NCI-H2081 (cell line): Measurements from ENCODE around the gene MBD3.
"Not testable (repeated sequence)": the region's sequence is repeated elsewhere in the genome, so short reads cannot be mapped to it uniquely, and the experiment has no call there.

Experiments used
- DNase-seq, 2 experiments: peaks; one replicate each; lab custom pipeline; 2025; lab: John Stamatoyannopoulos, UW

Gene MBD3

GRCh38 chr19:1592755-1593500 is at the start of gene MBD3:
Gene MBD3 (minus strand): TSS chr19:1592865. CDS start chr19:1592631, 234 bp downstream.
- peak; percentile 92 to 94 for DNase-seq

- not testable (repeated sequence) for DNase-seq
Measured at GRCh38 chr19:1640893-1641448, 48.3 kb upstream of the MBD3 start.

GRCh38 chr19:1636325-1637236 is 43.9 kb upstream of the MBD3 start:
- DNase-seq, result no peak

GRCh38 chr19:1634938-1635243 is 42.2 kb upstream of the MBD3 start:
- DNase-seq, result no peak

- DNase-seq, result no peak
Measured at GRCh38 chr19:1634242-1634937, 41.7 kb upstream of the MBD3 start.

GRCh38 chr19:1633269-1633826 is 40.7 kb upstream of the MBD3 start:
- DNase-seq, result no peak

GRCh38 chr19:1632462-1633268 is 40.0 kb upstream of the MBD3 start:
- no peak for DNase-seq

- DNase-seq, result no peak
Measured at GRCh38 chr19:1631557-1632100, 39.0 kb upstream of the MBD3 start.

- no peak for DNase-seq
Measured at GRCh38 chr19:1630811-1631210, 38.1 kb upstream of the MBD3 start.

- no peak for DNase-seq
Measured at GRCh38 chr19:1630012-1630411, 37.3 kb upstream of the MBD3 start.

- no peak for DNase-seq
Measured at GRCh38 chr19:1629256-1629808, 36.7 kb upstream of the MBD3 start.

GRCh38 chr19:1627194-1627593 is 34.5 kb upstream of the MBD3 start:
- DNase-seq, result no peak

GRCh38 chr19:1626417-1627010 is 33.8 kb upstream of the MBD3 start:
- no peak for DNase-seq

- peak in 1 of 2 experiments; percentile 17 for DNase-seq
Measured at GRCh38 chr19:1624458-1624857, 31.8 kb upstream of the MBD3 start.

- no peak for DNase-seq
Measured at GRCh38 chr19:1622541-1622940, 29.9 kb upstream of the MBD3 start.

GRCh38 chr19:1622007-1622406 is 29.3 kb upstream of the MBD3 start:
- DNase-seq, result no peak

GRCh38 chr19:1621574-1621973 is 28.9 kb upstream of the MBD3 start:
- DNase-seq, result no peak

- DNase-seq, result no peak
Measured at GRCh38 chr19:1621021-1621420, 28.4 kb upstream of the MBD3 start.

GRCh38 chr19:1620502-1620901 is 27.8 kb upstream of the MBD3 start:
- no peak for DNase-seq

GRCh38 chr19:1619703-1620102 is 27.0 kb upstream of the MBD3 start:
- no peak for DNase-seq
